ENCODE results near the gene EYS.

DNA sequence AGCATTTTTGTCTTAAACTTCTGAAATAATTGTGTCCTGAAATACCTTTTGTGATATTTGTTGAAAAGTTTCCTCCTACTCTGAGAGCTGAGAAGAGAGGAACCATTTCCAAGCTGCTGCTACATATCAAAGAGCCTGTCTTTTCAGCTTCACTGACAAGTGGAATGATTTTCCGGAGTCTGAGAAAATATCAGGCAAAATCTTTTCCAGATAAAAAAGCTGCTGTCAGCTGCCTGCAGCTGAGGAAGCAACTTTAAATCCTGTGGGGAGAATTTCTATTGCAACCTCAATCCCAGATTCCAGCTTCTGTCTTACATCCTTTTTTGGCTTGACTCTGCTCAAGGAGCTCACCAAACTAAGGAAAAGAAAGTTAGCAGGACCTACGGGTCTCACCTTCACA is 1167.1 kb downstream of the EYS start:
- TF ChIP-seq GATA2 (IDR thresholded peaks at IDR 0.05; ENCODE audit: low read depth, low read length) (no peak), GATA3 (IDR thresholded peaks at IDR 0.05; ENCODE audit: low read depth, low read length) (no peak)

Measured in SH-SY5Y (cell line).